Upper lobe of left lung (tissue), 4 donors: Measurements from ENCODE around the gene SMOC2.

Source experiments
- CTCF ChIP-seq, 6 experiments: fragments of 450-650 bp in 4 of 6; fragments of 200-600 bp in 2 of 6; sonication (generic) in 2 of 6; IDR thresholded peaks; one replicate each; pipeline ENCODE4 v1.5.1; 2016 to 2019; ENCODE audit warnings: antibody characterized with exemption in 6 of 6
- EP300 ChIP-seq, 4 donors: sonication (generic); formaldehyde crosslinking; IDR thresholded peaks; one replicate each; pipeline ENCODE4 v1.5.1; 2017; ENCODE audit warnings: antibody characterized with exemption in 4 of 4, control low read depth in 2 of 4
- POLR2A ChIP-seq, 4 donors: fragments of 450-650 bp; IDR thresholded peaks; one replicate each; pipeline ENCODE4 v1.5.1; 2016 to 2017; ENCODE audit warnings: antibody characterized with exemption in 4 of 4, mild to moderate bottlenecking in 2 of 4
- POLR2AphosphoS5 ChIP-seq, 2 donors: sonication (generic); formaldehyde crosslinking; IDR thresholded peaks; one replicate each; pipeline ENCODE4 v1.5.1; 2017; ENCODE audit warnings: antibody characterized with exemption in 2 of 2

- TF ChIP-seq CTCF (IDR thresholded peaks at IDR 0.05) (no peak), POLR2A (IDR thresholded peaks at IDR 0.05) (no peak), EP300 (IDR thresholded peaks at IDR 0.05) (no peak), POLR2AphosphoS5 (IDR thresholded peaks at IDR 0.05) (no peak)
Observed at GRCh38 chr6:168695701-168696100, 254.7 kb downstream of the SMOC2 start.
